Lower leg skin (tissue), 3 donors: ENCODE data around the gene DNAH1.

Experiments
- POLR2A ChIP-seq, 2 donors: fragments of 450-650 bp; IDR thresholded peaks; one replicate each; pipeline ENCODE4 v1.6.1; 2016 to 2017; ENCODE audit warnings: antibody characterized with exemption in 2 of 2, mild to moderate bottlenecking in 1 of 2, moderate library complexity in 1 of 2
- TF ChIP-seq, protein P1 (sequence below), 3 donors: fragments of 450-650 bp; IDR thresholded peaks; one replicate each; pipeline ENCODE4 v1.5.1; 2016; ENCODE audit warnings: antibody characterized with exemption in 3 of 3, mild to moderate bottlenecking in 3 of 3, moderate library complexity in 2 of 3

DNA sequence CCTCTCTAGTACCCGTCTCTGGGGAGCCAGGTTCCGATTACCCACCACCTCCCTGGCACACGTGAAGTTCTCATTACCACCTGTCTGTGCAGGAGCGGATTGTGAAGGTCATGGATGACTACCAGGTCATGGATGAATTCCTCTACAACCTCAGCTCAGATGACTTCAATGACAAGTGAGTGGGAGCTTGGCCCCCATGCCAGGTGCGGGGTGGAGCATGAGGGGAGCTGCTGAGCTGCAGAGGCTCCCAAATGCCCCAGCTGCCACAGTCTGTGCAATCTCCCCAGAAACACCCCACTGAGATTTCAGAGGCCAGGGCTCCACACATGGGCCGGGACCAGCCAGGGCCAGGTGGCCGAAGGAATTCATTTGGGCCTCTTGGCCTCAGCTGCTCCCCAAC is 34.3 kb downstream of the DNAH1 start:
- no peak for TF ChIP-seq POLR2A (IDR thresholded peaks at IDR 0.05)
- TF ChIP-seq, protein P1, sequence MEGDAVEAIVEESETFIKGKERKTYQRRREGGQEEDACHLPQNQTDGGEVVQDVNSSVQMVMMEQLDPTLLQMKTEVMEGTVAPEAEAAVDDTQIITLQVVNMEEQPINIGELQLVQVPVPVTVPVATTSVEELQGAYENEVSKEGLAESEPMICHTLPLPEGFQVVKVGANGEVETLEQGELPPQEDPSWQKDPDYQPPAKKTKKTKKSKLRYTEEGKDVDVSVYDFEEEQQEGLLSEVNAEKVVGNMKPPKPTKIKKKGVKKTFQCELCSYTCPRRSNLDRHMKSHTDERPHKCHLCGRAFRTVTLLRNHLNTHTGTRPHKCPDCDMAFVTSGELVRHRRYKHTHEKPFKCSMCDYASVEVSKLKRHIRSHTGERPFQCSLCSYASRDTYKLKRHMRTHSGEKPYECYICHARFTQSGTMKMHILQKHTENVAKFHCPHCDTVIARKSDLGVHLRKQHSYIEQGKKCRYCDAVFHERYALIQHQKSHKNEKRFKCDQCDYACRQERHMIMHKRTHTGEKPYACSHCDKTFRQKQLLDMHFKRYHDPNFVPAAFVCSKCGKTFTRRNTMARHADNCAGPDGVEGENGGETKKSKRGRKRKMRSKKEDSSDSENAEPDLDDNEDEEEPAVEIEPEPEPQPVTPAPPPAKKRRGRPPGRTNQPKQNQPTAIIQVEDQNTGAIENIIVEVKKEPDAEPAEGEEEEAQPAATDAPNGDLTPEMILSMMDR (IDR thresholded peaks at IDR 0.05), result no peak
